Colonic mucosa (tissue), 4 donors: ENCODE results near the gene PPP1R14C. TPM values are rescaled to one million over a fixed set of nuclear protein-coding genes. Genes with fewer than 3 reads are reported as not detected.

Experiments used
- DNase-seq: peaks from one replicate; pipeline ENCODE4 v3.0.0-alpha.2; 2020
- H3K27ac ChIP-seq: fragments of 200-600 bp; one replicate; pipeline ENCODE4 v1.8.0; 2021
- H3K27me3 ChIP-seq: fragments of 200-600 bp; one replicate; pipeline ENCODE4 v1.8.0; 2021
- H3K36me3 ChIP-seq: fragments of 200-600 bp; one replicate; pipeline ENCODE4 v1.8.0; 2021
- H3K4me1 ChIP-seq: fragments of 200-600 bp; one replicate; pipeline ENCODE4 v1.8.0; 2021; ENCODE audit warnings: mild to moderate bottlenecking
- H3K4me3 ChIP-seq: fragments of 200-600 bp; one replicate; pipeline ENCODE4 v1.8.0; 2021
- H3K9ac ChIP-seq, 2 donors: one replicate each; pipeline ENCODE4 v1.7.0; 2013; ENCODE audit warnings: control low read depth in 2 of 2, low read depth in 2 of 2, low read length in 2 of 2
- H3K9me3 ChIP-seq: fragments of 200-600 bp; one replicate; pipeline ENCODE4 v1.8.0; 2021
- CTCF ChIP-seq: fragments of 200-600 bp; IDR thresholded peaks from one replicate; pipeline ENCODE4 v1.8.0; 2022; ENCODE audit warnings: antibody characterized with exemption, mild to moderate bottlenecking
- intact Hi-C: fragments of 100-400 bp; cut with DNase I; formaldehyde crosslinking; loops from one replicate; pipeline ENCODE4 v1.14.1; 2022
- total RNA-seq, 2 donors: library from RNA; stranded (reverse); fragmentation: NEBNext Ultra II Directional in 1 of 2; extraction: Animal tissue kit (Norgen Biotek cat#: 25700) in 1 of 2; gene quantifications; one replicate each; pipeline ENCODE4 v1.2.1, GENCODE V29; 2021
- donor health status: healthy.
- donor health status: DM: no; HTN: no; CAD: no.
- donor health status: DM: no; HTN: no; CAD: no.

PPP1R14C gene
- total RNA-seq, 2 donors from 2014 or later = 23.7 to 27.3 TPM

GRCh38 chr6:150248300-150248699 lies 105.5 kb downstream of the PPP1R14C start:
- Histone ChIP-seq H3K9me3 (no peaks in the 10 kb centered on the region), H3K27ac (no peak overlapping the region), H3K4me3 (no peak overlapping the region), H3K9ac (no peak overlapping the region), H3K36me3 (no peaks in the 10 kb centered on the region), H3K4me1 (no peaks in the 10 kb centered on the region), H3K27me3 (no peaks in the 10 kb centered on the region)
- TF ChIP-seq CTCF = no peak
- no peak for DNase-seq
- intact Hi-C loops = no loop called here

- no peak overlapping the region for H3K27ac ChIP-seq
- intact Hi-C loops = no loop called here
- H3K4me1 ChIP-seq = no peaks in the 10 kb centered on the region
- H3K4me3 ChIP-seq = no peak overlapping the region
- no peak for DNase-seq
- no peak overlapping the region for H3K9ac ChIP-seq
- TF ChIP-seq CTCF = no peak
- no peaks in the 10 kb centered on the region for H3K9me3 ChIP-seq
- H3K36me3 ChIP-seq = no peaks in the 10 kb centered on the region
- no peaks in the 10 kb centered on the region for H3K27me3 ChIP-seq
Measured at GRCh38 chr6:150249261-150249660, 106.4 kb downstream of the PPP1R14C start.

GRCh38 chr6:150250826-150251225 lies 108.0 kb downstream of the PPP1R14C start:
- Histone ChIP-seq H3K9me3 (no peaks in the 10 kb centered on the region), H3K27me3 (no peaks in the 10 kb centered on the region), H3K36me3 (no peaks in the 10 kb centered on the region), H3K9ac (no peak overlapping the region), H3K4me3 (no peak overlapping the region), H3K4me1 (no peaks in the 10 kb centered on the region), H3K27ac (no peak overlapping the region)
- intact Hi-C loops = no loop called here
- DNase-seq = no peak
- TF ChIP-seq CTCF = no peak

GRCh38 chr6:150251566-150252186 lies 108.8 kb downstream of the PPP1R14C start:
- intact Hi-C loops = no loop called here

GRCh38 chr6:150252714-150253444 lies 110.0 kb downstream of the PPP1R14C start:
- Histone ChIP-seq H3K4me1 (no peaks in the 10 kb centered on the region), H3K36me3 (no peaks in the 10 kb centered on the region), H3K9me3 (no peaks in the 10 kb centered on the region), H3K27ac (no peak overlapping the region), H3K27me3 (no peaks in the 10 kb centered on the region), H3K9ac (no peak overlapping the region), H3K4me3 (no peak overlapping the region)
- no peak for DNase-seq
- intact Hi-C loops = no loop called here
- no peak for TF ChIP-seq CTCF

More at GRCh38 chr6:150251566-150252186, 108.8 kb downstream of the PPP1R14C start:
- no peaks in the 10 kb centered on the region for H3K9me3 ChIP-seq
- H3K9ac ChIP-seq = no peak overlapping the region
- no peaks in the 10 kb centered on the region for H3K36me3 ChIP-seq
- H3K27ac ChIP-seq = no peak overlapping the region
- TF ChIP-seq CTCF = no peak
- H3K27me3 ChIP-seq = no peaks in the 10 kb centered on the region
- no peaks in the 10 kb centered on the region for H3K4me1 ChIP-seq
- H3K4me3 ChIP-seq = no peak overlapping the region
- DNase-seq = no peak
